Left ventricle myocardium superior (tissue), 1 donor: Measurements from ENCODE around the gene STEAP1B. TPM values are rescaled to one million over a fixed set of nuclear protein-coding genes. Genes with fewer than 3 reads are reported as not detected.
A peak's percentile ranks its signal among the peaks of the same experiment; 100 is the strongest.
"Not testable (repeated sequence)": the region's sequence is repeated elsewhere in the genome, so short reads cannot be mapped to it uniquely, and the experiment has no call there.

ENCODE experiments used
- ATAC-seq: fragments of 200-7000 bp; cut with Tn5 transposase; one replicate; pipeline ENCODE4 v1.9.1; 2020; ENCODE audit warnings: mild to moderate bottlenecking, moderate library complexity
- DNase-seq: peaks from one replicate; pipeline ENCODE4 v3.0.0-alpha.2; 2020
- intact Hi-C: fragments of 100-400 bp; cut with micrococcal nuclease; formaldehyde crosslinking; loops from one replicate; pipeline ENCODE4 v1.11.0; 2022
- total RNA-seq: library from RNA; stranded (reverse); fragmentation: NEBNext Ultra II Directional; extraction: Animal tissue kit (Norgen Biotek cat#: 25700); gene quantifications from one replicate; pipeline ENCODE4 v1.2.1, GENCODE V29; 2021
- donor health status: DM: no; HTN: yes; CAD: no; lungs with severe emphysema.

The STEAP1B gene
- total RNA-seq, 1 donor from 2014 or later, result 0.69 TPM

DNA sequence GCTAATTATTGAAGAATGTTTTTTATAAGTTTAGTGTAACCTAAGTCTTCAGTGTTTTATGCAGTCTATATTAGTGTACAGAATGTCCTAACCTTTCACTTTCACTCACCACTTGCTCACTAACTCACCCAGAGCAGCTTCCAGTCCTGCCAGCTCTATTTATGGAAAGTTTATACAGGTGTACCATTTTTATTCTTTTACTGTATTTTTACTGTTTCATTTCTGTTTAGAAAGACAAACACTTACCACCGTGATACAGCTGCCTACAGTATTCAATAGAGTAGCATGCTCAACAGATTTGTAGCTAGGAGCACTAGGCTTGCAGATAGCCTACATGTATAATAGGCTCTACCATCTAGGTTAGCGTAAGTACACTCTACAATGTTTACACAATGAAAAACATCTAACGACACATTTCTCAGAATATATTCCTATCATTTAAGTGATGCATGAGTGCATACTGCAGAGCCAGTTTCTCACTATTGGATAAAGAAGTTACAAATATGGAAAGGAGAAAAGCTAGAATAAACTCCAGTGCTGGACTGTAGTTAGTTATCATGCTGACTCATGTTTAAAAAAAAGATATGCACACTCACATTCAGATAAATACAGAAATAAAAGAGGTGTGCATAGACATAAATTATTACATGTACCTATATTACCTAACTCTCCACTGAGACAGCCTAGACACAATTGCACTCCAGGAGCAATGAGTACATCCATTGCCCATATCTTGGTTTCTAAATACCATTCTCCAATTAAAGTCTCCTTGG, 30.4 kb downstream of the STEAP1B start:
- no peak for ATAC-seq
- intact Hi-C loops, result no loop called here
- DNase-seq, result no peak

GRCh38 chr7:22468609-22469008, 31.4 kb downstream of the STEAP1B start:
- intact Hi-C loops, result no loop called here
- ATAC-seq (no peak), DNase-seq (no peak)

DNA sequence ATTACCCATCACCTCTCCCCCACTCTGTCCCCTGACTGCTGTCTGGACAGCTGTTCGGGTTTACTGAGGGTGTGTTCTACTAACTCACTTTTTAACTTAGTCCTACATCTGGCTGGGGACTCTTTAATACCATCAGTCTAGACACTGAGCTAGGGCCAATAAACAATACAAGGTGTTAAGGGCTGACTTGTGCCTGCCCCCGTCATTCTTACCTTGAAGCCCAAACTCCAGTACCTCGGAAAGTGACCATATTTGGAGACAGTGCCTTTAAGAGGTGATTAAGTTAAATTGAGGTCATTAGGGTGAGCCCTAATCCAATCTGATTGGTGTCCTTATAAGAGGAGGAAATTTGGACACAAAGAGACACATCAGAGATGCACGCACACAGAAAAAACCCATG, 35.7 kb downstream of the STEAP1B start:
- intact Hi-C loops, result no loop called here
- DNase-seq, result no peak

DNA sequence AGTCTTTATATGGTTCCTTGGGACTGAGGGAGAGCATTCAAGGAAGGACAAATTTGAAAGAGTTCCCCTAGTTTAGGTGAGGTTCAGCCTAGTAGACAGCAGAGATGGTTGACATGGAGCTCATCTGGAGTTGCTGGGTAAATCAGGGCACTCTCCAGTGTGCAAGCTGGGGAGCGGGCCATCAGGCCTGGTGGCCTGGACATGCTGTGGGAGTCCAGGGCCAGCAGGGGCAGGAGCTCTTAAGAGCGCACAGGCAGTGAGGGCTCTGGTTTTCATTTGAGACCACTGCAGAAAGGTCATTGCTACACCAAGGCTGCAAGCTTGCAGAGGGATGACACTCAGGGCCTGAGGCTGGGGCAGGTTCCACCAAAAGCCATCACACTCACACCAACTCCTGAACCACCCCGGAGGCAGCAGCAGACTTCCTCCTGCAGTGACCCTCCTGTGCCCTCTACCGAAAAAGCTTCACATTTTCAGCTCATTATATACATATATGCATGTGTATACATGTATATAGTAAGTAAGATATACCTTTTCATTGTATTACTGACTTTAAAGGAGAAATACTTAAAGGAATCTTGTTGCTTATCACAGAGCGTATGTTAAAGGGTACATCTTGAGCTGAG, 39.5 kb downstream of the STEAP1B start:
- intact Hi-C loops, result no loop called here
- DNase-seq (no peak), ATAC-seq (no peak)

More for the DNA sequence above, 35.7 kb downstream of the STEAP1B start:
- no peak for ATAC-seq

DNA sequence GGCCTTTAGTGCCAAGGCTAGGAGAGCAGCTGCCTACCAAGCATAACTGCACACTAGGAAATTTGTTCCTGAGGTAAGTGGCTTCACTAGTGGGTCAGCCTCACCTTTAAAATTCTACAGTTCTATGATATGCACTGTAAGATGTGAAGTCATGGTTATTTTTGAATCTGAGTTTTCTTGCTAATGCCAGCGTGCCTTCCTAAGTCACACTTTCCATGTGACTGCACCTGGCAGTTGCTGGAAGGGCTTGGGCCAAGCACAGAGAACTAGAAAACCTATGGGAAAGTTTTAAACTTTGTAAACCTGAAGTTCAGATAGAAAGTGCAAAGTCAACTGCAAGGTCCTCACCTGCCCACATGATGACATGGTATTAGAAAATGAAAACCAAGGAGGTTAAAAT, 42.5 kb downstream of the STEAP1B start:
- intact Hi-C loops, result no loop called here
- DNase-seq, result no peak
- peak; percentile 58 for ATAC-seq

- intact Hi-C loops, result no loop called here
- DNase-seq, result no peak
- ATAC-seq, result no peak
Observed at GRCh38 chr7:22454446-22454845, 45.5 kb downstream of the STEAP1B start.

- DNase-seq, result no peak
- intact Hi-C loops, result no loop called here
- ATAC-seq, result no peak
Observed at GRCh38 chr7:22452960-22453558, 46.9 kb downstream of the STEAP1B start.

DNA sequence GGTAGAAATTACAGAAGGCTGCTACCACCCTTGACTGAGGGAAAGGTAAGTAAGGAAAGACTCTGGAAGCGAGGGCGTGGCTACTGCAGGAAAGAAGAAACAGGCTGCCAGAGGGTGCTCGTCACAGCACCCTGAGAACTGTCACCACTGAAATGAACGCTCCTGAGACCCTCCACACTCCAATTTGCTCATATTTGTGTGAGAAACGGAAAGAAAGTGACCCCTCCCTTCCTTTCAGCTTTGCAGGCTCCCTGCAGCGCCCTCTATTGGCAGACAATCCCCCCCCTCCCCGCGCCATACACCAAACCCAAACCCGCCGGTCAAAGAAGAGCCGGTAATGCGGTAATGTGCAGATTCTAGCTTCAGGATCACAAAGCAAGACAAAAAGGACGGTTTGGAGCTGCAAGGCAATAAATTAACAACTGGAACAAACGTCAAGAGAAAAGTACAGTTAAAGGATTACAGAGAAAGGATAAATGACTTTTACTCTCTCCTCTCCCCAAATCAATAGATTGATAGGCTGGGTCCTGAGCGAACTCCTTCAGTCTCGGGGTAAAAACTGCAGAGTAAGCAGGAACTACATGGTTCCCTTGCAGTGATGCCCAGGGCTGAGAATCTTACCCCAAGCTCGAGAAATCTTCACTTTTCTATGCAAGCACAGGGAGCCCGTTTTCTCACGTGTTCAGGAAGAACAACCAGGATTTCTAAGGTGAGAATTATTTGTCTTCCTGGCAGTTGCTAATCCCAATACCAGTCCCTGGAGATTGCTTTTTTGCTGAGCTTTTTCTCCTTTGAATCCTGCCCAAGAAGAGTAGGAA, 47.6 kb downstream of the STEAP1B start:
- ATAC-seq, result peak; percentile 78
- peak; percentile 72 for DNase-seq
- intact Hi-C loops, result no loop called here

DNA sequence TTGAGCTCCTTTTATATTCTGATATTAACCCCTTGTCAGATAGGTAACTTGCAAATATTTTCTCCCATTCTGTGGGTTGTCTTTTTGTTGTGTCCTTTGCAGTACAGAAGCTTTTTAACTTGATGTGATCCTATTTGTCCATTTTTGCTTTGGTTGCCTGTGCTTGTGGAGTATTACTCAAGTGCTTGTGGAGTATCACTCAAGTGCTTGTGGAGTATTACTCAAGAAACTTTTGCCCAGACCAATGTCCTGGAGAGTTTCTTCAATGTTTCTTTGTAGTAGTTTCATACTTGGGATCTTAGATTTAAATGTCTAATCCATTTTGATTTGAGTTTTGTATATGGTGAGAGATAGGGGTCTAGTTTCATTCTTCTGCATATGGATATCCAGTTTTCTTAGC, 50.0 kb downstream of the STEAP1B start:
- intact Hi-C loops, DNase-seq, ATAC-seq: not testable (repeated sequence)

DNA sequence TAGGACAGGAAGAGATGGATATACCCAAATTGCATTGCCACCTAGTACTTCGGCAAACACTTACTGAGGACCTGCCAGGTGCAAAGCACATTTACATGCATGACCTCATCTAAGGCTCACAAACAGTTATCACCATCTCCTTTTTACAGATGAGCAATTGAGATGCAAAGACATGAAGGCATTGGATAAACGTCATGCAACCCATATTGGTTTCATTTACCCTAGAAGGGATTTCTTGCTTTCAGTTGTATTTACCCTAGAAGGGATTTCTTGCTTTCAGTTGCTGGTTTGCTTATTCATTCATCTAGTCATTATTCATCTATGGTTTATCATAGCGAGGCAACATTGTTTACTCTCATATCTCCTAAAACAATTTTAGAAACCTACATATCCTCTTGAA, 52.2 kb downstream of the STEAP1B start:
- intact Hi-C loops, result no loop called here
- no peak for DNase-seq
- no peak for ATAC-seq

DNA sequence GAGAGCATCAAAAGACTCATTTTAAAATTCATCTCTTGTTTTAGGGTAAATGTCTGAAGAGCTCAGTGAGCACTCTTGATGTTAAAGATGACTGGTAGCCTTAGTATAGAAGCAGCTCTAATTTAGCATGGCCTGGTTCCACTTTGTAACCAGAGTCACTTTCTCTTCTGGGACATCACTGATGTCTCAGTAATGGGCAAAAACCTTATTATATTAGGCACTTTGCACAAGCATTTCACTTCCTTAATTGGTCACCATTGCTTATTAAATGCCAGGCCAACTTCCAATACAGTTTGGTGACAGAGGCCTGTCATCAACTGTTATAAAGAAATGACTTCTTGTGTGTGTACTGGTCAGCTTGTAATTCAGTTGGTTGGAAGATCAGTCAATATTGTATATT, 53.0 kb downstream of the STEAP1B start:
- no peak for ATAC-seq
- intact Hi-C loops, result no loop called here
- DNase-seq, result no peak

DNA sequence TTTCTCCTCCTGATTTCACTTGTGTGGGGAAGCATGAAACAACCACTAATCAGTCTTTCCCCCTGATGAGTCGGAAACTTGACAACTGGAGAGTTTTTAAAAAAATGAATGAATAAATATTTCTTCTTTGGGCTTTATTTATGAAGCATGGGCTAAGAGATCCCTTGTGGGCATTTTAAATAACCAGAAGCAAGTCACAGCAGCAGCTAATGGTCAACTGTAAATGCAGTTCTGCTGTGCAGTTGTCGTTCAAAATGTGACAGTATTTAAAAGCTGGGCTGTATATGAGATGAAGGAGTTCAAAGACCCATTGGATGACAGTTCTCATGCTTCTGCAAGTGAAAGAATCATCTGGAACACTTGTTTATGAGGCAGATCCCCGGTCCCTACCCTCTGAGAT, 54.1 kb downstream of the STEAP1B start:
- intact Hi-C loops, result no loop called here
- ATAC-seq (no peak), DNase-seq (no peak)

DNA sequence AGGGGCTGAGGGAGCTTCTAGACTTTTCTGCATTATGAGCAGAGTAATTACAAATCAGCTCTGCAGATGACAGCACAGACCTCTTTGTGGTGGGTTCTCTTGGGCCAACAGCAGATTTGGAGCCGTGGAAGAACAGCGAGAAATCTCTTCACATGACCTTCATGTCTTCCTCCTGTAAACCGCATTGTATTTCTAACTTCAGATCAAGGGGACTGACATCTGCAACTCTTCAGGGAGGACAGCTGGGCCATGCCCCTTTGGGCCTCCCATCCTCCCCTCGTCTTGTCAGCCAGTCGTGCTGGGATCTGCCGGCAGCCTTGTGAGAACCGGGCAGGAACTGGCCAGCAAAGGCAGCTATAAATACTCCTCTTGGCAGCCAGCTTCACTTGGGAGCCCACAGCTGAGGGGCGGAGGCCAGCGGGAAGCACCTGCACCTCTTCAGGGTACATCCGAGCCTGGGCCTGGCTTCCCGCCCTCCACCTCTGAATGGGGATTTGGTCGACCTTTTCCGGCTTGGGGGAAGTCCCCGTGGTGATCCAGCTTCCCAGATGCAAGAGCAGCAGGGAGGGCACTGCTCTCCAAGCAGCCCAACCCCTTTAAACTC, 54.7 kb downstream of the STEAP1B start:
- intact Hi-C loops, result no loop called here
- DNase-seq (peak; percentile 87), ATAC-seq (peak; percentile 98)

DNA sequence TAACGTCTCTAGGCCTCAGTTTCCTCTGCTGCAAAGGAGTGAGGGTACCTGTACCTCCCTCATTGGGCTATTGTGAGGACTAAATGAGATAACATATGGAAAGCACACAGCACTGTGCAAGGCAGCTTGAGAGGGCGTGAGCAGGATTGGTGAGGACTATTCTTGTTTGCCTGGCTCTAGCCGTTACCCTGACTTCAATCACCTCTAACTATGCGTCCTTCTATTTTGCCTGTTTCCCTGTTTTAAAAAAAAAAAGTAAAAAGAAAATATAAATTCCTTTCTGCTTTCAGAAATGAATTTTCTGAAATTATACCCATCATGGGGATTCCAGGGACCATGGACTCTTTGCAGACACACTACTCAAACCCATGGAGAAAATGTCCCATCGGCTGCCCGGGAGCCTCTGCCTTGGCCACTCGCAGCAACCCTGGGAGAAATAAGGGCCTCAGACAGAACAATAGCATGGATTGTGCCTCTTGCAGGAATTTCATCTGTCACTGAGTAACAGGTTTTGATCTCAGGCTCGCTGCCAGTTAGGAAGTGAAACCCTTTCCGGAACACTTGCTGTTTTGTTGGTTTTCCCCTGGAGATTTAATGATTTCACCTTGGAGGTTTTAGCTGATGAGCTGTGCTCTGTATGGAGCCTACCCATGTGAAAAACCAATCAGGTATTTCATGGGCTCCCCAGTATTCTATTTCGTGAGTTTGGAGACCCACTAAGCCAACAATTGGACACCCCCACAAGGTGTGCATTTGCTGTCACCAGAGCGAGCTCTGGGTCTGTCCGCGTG, 55.6 kb downstream of the STEAP1B start:
- intact Hi-C loops, result no loop called here
- peak; percentile 50 for ATAC-seq
- DNase-seq, result no peak

DNA sequence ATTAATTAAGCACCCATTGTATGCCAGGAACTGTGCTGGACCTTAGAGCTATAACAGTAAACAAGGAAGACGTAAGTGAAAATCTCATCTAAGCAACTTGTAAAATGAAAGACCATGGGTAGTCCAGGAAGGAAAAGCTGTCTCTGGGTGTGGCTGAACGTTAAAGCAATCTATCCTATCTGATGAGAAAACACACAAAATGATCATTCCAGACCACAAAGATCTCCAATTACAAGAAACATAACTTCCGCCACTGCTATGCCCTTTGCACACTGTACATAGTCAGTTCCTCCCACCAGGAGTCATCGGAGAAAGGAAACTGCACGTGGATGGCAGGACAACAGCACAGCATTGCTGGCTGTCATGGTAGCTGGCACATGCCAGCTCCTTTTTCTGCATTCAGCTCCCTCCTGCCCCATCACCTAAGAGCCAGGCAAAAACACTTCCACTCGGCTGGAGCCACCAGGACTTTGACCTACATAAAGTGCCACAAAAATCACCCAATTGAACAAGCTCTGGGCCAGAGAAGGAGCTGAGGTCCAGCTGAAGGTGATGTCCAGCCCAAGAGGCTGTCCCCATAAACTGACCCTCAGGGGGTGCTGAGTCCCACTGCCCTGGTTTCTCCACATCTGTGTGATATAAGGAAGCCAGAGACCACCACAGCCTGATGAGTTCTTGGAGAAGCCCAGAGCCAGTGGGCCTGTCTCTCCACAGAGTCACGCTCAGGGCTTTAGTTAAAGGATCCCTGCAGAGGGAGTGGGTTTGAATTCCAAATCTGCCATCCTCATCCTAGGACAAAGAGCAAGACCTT, 56.4 kb downstream of the STEAP1B start:
- intact Hi-C loops, result no loop called here
- ATAC-seq (no peak), DNase-seq (no peak)

DNA sequence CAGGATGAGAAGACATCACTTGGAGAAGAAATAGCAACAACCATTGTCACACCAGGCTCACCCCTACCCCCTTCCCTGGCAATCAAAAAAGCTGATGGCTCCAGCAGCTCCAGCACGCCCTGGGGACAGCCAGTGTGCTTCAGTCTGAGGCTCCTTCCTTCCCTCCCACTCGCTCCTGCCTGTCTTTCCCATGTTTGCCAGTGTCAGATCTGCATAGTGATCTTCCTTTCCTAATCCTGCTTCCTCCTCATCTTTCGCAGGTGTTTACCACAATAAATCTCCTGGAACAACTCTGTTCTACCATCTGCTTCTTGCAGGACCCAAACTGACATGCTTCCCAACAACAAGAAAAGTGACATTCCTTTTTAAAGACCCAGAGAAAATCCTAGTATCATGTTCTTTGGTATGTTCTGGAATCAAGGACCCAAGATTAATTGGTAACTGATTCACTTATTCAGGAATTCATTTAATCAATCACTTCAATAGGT, 57.1 kb downstream of the STEAP1B start:
- intact Hi-C loops, result no loop called here
- ATAC-seq, result no peak
- DNase-seq, result no peak

DNA sequence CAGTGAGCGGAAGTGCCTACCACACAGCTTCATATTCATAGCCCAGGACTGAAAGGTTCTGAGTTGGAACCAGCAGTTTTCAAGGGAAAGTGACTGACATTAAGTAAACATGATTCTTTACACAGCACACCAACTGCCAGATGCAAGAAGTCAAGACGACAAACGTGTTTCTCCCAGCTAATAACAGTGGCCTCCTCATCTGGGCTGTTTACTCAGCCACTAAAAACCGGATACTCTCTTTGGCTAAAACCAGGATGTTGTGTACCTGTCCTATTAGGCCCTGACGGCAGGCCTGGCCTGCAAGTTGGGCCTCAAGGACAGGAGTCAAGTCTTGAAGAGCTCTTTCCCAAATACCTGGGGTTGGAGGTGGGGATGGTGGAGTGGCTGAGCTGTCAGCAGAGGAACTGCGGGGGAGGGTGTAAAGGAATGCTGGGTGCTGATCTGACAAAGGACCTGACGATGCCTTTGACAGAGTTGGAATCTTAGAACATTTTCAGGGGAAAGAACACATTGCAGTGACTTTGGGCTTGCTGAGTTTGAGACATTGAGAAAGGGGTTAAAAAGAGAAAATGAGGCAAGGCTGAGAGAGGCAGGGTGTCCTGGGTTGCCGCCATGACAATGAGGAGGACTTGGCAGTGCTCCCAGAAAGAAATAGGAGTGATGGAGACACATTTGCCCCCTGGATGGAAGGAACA, 57.7 kb downstream of the STEAP1B start:
- intact Hi-C loops, result no loop called here
- no peak for DNase-seq

More for the DNA sequence above, 57.7 kb downstream of the STEAP1B start:
- ATAC-seq, result no peak
